PC-3 (cell line): ENCODE data around the gene ACVR1.

Source experiments
- CTCF ChIP-seq: fragments of 300-600 bp; sonication (generic); conservative IDR thresholded peaks from 2 replicates; pipeline ENCODE4 v1.5.1; 2017; ENCODE audit warnings: antibody characterized with exemption, low read depth, mild to moderate bottlenecking, low read length
- EZH2 ChIP-seq: fragments of 300-600 bp; sonication (generic); IDR thresholded peaks from one replicate; pipeline ENCODE4 v1.6.1; 2017; ENCODE audit warnings: antibody characterized with exemption, mild to moderate bottlenecking, low read length; ENCODE audit not compliant: unreplicated experiment

- no peak for TF ChIP-seq CTCF
- no peak for TF ChIP-seq EZH2
Measured at GRCh38 chr2:157839822-157840221, 36.3 kb downstream of the ACVR1 start.
